Islet precursor cell (in vitro differentiated cells): ENCODE data around the gene IL1B.
"Not testable (repeated sequence)": the region's sequence is repeated elsewhere in the genome, so short reads cannot be mapped to it uniquely, and the experiment has no call there.

Source experiments
- DNase-seq: peaks from one replicate; pipeline ENCODE4 v3.0.0-alpha.2; 2018

IL1B gene

DNA sequence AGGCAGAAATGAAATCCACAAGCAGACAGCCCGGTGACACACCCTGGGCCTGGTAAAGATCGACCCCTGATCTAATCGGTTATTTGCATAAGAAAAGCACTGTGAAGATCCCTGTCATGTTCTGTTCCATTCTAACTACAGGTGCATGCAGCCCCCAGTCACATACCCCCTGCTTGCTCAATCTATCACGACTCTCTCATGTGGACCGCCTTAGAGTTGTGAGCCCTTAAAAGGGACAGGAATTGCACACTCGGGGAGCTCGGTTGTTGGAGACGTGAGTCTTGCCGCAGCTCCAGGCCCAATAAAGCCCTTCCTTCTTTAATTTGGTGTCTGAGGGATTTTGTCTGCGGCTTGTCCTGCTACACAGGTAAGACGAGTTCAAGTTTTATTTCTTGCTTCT, 13.4 kb upstream of the IL1B start:
- no peak for DNase-seq

DNA sequence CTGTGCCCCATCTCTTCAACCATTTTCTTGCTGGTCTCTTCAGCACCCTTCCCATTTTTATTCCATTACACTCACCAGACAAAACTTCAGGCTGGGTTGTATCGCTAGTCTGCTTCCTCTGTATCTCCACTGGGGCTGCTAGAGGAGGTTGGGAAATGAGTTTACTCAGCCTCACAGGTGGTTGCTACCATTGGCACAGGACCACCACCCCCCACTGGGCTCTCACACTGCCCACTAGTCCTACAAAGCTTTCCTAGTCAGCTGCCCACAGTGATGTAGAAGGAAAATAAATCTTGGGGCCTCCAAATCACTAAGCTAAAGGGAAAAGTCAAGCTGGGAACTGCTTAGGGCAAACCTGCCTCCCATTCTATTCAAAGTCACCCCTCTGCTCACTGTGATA, 12.3 kb upstream of the IL1B start:
- no peak for DNase-seq

DNA sequence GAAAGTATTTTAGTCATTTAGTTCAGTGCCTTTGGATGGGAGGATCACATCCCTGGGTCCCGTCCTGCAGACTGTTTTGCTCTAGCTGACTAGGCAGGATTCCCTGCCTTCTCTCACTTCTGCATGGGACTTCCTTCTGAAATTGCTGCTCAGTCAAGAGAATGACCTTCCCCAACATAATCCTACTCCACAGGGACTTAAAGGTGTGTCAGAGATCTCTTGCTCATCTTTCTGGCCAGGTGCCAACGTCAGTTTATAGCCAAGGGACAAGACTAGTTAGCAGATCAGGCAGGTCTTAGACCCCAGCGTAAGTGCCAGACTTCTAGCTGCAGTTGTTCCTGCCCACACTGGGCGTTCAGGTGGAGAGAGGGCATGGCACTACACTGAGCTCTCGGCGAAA, 9.5 kb upstream of the IL1B start:
- DNase-seq = no peak

DNA sequence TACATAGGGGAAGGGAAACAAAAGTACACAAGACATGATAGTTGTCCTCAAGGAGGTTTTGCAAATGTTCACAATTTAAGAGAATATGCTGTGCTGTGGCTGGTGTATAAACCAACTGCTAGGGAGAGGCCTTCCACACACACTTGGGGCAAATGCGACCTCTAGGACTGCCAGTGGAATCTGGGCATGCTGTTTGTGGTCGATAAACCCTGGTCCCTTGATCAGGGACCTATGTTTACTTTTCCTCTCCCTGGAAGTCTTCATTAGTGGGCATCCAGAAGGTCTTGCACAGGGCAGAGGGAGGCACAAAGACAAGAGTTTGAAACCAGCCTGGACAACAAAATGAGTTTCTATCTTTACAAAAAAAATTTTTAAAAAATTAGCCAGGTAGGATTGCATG, 7.3 kb upstream of the IL1B start:
- no peak for DNase-seq

DNA sequence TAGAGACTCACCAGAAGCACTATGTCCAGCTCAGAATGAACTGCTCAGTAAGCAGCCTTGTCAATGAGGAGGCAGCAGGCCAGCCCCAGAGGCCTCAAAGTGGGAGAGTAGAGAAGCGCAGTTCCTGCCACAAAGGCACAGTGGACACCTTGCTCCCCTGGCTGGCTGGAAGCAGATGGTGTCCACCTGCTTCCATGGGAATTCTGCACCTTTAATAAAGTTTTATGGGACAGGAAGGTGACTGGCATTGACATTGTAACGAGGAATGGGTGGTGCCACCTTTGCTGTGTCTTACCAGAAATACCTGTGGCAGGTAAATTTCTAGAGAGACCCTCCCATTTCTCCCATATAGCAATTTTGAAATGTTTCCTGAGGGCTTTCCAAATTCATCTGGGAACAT, 6.7 kb upstream of the IL1B start:
- no peak for DNase-seq

DNA sequence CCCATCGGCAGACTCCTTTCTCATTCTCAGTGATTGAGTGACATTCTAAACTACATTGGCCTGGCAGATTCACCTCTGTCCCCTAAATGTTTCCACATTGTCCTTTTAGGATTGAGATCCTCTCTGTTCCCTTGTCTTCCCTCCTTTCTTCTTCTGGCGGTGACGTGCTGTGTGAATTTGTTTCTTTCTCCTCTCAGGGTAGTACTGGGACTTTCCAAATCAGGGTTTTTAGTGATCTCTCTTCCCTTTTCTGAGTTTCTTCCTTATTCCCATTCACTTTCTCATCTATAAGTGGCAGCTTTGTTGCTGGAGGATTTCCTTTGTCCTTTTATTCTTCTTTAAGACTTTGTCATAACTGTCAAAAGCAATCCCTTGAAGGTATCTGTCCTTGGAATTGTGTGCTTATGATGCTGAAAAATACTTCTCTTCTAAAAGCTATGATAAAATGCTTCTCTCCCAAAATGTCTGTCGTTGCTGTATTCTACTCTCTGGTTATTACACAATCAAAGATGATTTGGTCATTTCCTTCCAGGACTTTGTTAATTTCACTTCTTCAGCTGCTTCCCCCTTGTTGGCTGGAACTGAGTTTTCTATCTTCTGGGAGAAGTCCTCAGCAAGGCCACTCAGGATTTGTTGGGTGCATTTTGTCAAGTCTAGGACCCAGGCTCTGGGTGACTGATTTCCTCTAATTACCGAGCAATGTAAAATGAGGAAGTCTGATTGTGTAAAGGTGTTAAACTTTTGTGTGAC, 4.9 kb upstream of the IL1B start:
- no peak for DNase-seq

DNA sequence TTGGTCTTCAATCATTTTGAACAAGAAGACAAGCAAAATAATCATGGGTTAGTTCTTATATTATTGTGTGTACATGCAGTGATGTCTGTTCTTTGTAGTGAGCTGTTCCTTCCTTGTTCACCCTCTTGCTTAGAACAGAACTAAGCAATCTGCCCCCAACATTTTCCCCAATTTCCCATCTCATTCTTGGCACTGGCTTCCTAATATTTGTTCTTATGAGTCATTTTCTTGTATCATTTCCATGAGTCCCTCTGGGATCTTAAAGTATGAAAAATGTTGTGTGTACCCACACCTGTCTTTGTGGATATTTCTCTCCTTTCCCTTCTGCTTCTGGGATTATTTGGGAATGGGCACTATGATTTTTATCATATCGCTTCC, 3.5 kb upstream of the IL1B start:
- no peak for DNase-seq

DNA sequence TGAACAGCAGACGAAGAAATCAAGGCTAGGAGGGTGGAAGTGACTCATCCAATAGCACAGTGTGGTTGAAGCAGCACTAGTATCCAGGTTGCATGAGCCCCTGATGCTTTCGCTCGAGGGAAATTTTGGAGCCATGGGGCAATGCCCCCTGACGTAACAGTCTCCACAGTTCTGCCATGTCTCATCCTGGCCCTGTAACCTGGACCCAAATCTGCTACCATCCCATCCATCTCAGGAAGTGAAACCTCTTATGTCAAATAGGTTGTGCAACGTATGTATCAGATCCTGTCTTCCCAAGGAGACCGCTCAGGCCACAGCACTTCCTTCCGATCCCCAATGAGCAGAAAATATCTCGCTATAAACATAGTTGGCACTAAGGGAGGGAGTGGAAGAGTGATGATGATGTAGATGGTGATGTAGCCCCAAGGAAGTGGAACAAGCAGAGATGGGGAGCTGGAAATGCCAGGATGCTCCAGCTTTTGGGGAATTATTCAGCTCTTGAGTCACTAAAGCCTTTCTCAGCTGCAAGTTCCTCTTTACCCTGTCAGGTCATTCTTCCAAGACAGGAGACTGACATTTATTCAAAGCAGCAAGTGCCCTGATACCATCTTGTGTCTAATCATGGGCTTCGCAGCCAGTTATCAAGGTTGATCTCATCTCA, 3.0 kb upstream of the IL1B start:
- no peak for DNase-seq

DNA sequence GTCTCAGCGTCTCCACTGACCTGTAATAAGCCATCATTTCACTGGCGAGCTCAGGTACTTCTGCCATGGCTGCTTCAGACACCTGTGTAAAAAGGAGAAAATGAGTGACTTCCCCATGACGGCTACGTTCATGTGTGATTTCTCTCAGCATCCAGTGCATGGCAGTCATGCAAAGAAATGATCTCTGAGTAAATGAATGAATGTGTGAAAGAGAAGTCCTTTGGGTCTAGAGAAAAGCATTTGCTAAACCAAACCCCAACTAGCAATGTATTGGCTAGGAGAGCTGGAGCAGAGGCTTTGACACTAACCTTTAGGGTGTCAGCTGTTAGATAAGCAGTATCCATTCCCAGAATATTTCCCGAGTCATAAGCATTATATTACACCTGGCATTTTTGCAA, 417 bp downstream of the IL1B start:
- no peak for DNase-seq

DNA sequence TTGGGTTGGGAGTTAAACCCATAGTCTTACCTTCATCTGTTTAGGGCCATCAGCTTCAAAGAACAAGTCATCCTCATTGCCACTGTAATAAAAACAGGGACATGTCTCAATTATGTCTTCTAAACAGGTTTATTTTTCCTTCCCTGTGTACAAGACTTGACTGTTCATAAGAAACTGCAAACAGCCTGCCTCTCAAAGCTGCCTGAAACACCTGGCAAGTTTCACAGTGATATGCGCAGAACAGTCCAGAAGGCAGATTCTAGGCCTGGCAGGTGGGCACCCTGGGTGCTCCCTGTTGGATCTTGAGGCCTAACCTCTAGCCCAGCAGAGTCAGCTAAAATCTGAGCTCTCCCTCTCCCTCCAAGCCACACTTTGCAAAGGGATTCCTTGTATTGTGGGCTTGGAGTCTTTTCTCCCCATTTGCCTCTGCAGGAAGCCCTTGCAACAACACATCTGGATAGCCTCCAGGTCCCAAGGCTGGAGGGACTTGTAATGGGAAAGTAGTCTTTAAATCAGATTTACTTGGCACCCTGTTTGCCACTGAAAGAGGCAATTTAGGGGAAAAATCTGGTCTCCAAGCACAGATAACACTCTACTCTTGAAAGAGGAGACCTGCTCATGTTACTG, 930 bp downstream of the IL1B start:
- no peak for DNase-seq

DNA sequence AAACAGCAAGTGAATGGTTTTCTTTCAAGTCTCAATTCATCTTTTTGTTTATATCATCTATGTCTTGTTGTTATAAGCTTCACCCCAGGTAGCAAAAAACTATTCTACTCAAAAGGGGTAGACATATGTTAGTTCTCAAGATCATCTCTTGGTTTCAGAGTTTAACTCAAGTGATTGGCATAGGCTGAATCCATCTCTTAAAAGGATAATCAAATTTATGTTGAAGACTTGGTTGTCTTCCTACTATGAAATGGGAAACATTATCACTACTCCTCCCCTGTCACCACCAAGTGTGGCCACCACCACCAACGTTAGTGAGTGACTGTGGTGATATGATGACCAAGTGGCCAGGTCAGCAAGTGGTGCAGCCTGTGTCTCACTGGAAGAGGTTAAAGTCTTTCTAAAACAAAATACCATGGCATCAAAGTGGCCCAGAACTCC, 1.5 kb downstream of the IL1B start:
- no peak for DNase-seq

DNA sequence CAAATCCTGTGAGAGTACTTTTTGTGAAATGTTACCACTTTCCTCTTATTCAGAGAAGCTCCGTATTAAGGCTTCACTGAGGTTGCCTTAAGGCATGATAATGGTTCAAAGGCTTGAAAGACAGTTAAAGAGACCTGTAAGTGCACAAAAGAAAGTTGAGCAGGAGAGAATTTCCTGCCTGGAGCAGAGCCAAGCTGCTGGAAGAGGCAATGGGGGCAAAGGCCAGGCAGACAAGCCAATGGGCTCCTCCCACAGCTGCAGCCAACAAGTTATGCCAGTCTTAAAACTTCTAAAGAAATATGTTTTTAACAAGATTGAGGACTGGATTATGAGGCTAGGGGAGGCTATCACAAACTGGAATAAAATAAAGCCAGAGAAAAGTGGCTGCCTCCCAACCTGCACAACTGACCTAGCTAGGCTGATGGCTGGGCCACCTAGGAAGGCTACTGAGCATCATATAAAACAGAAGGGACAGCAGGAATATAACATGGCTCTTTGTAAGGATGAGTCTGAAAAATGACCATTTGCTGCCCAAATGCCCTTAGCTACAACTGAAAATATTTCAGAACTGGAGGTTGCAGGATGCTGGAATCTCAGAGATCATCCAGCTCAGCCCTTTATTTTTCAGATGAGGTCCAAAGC, 2.1 kb downstream of the IL1B start:
- DNase-seq = no peak

DNA sequence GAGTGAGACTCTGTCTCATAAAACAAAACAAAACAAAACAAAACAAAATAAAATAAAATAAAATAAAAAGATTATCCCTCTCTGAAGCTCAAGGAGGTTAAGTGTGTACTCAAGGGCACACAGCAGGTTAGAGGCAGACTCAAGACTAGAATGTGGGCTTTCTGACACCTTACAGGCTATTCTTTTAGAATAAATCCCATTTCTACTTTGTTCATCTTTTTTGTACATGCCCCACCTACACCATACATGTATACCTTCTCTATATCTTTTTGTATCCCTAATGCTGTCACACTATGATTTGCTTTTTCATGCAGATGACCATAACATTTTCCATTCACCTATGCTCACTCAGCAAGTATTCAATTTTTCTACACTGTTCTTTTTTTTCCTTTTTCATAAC, 2.6 kb downstream of the IL1B start:
- no peak for DNase-seq

DNA sequence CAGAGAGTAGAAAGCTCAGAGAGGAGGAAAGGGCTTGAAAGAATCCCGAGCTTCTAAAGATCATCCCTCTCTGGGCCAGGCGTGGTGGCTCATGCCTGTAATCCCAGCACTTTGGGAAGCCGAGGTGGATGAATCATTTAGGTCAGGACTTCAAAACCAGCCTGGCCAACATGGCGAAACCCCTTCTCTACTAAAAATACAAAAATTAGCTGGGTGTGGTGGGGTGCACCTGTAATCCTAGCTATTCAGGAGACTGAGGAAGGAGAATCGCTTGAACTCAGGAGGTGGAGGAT, 3.0 kb downstream of the IL1B start:
- DNase-seq = not testable (repeated sequence)

DNA sequence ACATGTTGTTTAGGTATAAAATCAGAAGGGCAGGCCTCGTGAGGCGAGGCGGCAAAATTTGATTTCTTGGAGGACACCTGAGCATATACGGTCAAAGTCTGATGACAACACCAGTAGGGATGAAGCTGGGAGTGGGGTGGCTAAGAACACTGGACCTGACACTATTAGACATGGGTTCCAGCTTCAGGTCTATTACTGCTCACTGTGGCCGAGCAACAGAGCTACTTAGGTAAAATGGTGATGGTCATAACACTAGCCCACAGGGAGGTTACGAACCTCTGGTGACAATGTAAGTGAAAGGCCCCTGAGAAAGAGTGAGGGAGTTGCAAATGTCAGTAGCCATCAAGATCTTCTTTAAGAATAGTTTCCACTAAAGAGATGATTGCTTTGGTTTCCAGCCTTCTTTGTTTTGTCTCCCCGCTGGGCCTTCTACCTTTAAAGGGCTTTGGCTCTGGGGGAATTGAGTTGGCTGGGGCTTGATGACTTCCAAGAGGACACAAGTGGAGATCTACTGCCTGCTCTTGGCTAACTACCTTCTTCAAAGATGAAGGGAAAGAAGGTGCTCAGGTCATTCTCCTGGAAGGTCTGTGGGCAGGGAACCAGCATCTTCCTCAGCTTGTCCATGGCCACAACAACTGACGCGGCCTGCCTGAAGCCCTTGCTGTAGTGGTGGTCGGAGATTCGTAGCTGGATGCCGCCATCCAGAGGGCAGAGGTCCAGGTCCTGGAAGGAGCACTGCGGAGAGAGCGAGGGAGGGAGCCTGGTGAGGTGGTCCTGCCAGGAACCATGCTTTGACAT, 3.5 kb downstream of the IL1B start:
- DNase-seq = no peak

DNA sequence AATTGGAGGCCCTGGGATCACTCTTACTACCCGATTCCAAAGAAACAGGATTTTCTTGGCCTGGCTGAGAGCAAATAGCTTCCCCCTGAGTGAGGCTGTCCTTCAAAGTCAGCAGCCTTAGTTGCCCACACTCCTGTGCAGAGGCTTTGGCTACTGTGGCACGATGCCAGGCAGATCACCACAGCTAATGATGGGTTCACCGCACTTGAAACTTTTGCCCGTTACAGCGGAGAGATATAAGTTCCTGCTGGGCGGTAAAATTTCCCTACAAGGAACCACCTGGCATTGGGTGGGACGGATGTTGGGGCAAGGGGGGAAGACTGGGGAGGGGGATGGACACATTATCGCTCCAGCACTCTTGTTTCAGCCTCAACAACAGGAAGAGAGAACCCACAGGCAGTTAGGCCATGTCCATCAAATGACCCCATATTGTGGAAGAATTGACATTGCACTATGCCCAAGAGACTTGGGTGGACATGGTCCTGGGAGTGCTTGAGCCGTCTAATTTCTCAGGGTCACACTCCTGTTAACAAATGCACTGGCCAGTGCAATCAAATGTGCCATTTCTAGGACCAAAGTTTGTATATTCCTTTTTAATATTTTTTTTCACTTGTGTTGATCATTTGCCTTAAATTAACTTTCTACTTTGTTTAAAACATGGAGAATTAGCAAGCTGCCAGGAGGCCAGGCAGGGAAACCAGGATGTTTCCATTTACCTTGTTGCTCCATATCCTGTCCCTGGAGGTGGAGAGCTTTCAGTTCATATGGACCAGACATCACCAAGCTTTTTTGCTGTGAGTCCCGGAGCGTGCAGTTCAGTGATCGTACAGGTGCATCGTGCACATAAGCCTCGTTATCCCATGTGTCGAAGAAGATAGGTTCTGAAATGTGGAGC, 4.4 kb downstream of the IL1B start:
- DNase-seq = no peak

DNA sequence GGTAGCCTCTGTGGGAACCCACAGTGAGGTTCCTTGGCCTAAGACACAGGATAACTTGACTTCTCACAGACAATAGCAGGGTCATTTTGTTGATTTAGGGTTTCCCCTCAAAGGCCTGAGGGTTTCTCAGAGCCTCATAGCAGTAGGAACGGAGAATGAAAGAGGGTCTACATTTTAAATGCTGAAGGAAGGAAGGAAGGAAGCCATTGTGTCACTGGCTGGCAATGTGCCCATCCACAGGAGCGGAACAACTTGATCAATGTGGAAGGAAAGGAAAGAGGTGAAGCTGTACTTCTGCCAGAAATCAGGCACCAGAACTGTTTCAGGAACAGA, 5.1 kb downstream of the IL1B start:
- DNase-seq = no peak

DNA sequence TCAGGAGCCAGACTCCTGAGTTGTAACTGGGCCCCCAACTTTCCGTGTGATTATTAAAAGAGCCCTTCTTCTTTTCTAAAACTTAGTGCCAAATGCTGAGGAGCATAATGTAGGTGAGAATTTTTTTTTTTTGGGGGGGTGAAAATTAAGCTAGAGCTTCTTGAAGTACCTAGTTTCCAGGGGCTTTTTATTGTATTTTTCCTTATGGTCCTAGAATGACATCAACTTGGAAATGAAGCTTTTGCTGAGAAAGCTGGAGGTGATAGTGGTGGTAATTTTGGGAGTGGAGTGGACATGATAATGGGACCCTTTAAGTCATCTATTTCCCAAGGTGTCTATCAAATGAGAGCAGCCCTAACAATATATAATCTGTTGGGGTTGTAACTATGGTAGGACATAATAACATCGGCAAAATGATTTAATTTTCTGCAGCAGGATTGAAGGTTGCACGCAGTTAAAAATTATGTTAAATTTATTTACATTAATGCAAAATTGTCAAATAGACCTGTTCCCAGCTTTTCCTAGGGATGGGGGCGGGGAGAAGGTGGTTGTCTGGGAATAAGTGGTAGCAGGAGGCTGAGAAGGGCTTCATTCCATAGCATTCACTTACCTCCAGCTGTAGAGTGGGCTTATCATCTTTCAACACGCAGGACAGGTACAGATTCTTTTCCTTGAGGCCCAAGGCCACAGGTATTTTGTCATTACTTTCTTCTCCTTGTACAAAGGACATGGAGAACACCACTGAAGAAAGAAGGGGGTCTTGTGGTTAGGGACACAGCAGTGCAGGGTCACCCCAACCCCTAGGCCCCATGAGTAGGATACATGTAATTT, 5.7 kb downstream of the IL1B start:
- no peak for DNase-seq

DNA sequence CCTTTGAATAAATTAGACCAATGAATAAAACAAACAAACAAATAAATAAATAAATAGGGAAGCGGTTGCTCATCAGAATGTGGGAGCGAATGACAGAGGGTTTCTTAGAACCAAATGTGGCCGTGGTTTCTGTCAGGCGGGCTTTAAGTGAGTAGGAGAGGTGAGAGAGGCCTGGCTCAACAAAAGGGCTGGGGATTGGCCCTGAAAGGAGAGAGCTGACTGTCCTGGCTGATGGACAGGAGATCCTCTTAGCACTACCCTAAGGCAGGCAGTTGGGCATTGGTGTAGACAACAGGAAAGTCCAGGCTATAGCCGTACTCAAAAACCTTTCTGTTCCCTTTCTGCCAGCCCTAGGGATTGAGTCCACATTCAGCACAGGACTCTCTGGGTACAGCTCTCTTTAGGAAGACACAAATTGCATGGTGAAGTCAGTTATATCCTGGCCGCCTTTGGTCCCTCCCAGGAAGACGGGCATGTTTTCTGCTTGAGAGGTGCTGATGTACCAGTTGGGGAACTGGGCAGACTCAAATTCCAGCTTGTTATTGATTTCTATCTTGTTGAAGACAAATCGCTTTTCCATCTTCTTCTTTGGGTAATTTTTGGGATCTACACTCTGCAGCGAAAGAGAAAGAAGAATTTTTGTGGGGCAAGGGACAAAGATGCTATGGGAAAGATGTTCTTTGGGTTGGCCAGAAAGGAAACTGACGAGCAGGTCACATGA, 6.5 kb downstream of the IL1B start:
- DNase-seq = no peak

DNA sequence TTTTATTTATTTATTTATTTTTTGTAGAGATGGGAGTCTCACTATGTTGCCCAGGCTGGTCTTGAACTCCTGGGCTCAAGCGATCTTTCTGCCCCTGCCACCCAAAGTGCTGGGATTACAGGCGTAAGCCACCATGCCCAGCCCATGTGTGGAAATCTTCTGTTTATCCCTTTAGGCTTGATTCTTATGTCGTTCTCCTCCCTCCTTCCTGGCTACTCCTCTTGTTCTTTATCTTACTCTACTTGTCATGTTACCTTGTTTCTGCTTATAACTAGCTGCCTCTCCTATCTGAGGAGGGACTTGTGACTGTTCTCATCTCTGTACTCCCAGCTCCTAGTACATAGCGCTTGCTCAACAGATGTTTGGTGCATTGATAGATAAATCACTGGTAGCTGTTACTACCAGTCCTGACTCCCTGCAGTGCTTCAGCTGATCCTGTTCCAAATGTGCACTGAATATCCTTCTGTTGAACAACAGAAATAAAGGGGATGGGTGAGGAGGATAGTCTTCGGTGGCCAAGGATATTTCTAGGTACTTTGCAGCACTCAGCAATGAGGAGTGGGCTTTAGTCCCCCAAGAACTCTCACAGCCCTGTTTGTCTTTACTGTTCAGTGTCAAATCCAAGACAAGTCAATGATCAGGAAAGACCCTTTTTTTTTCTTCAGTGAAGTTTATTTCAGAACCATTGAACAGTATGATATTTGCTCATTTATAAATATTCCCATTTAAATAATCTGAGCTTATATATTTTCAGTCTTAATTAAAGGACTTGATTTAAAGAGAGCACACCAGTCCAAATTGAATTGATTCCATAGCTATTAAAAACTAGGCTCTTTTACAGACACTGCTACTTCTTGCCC, 7.2 kb downstream of the IL1B start:
- no peak for DNase-seq
